B cell (primary cell): Measurements from ENCODE around the gene KAZN. TPM values are rescaled to one million over a fixed set of nuclear protein-coding genes. Genes with fewer than 3 reads are reported as not detected.

ENCODE experiments used
- ATAC-seq: fragments of 200-7000 bp; cut with Tn5 transposase; one replicate; pipeline ENCODE4 v1.10.0; 2021; ENCODE audit warnings: low read depth, mild to moderate bottlenecking, moderate number of reproducible peaks, moderate library complexity
- CTCF ChIA-PET: fragments of 350-600 bp; sonication (Branson Sonifier 250); formaldehyde crosslinking; loops from one replicate; lab custom pipeline; 2021; ENCODE audit warnings: antibody characterized with exemption, inconsistent platforms; lab: Charles Lee
- POLR2A ChIA-PET: fragments of 350-600 bp; sonication (Branson Sonifier 250); formaldehyde crosslinking; loops from one replicate; lab custom pipeline; 2021; ENCODE audit warnings: antibody characterized with exemption; lab: Charles Lee
- DNase-seq: peaks from one replicate; pipeline ENCODE4 v3.0.0; 2013
- H2AFZ ChIP-seq: 2 replicates; pipeline ENCODE4 v1.6.1; 2012; ENCODE audit warnings: mild to moderate bottlenecking, low read depth, low read length; ENCODE audit not compliant: insufficient read depth, poor library complexity, severe bottlenecking
- H3K27ac ChIP-seq, 2 donors: 1 replicate in 1 of 2; 2 replicates in 1 of 2; pipeline ENCODE4 v1.5.1; 2012 to 2013; ENCODE audit warnings: low read length in 2 of 2, mild to moderate bottlenecking in 2 of 2, moderate library complexity in 1 of 2
- H3K27me3 ChIP-seq, 4 experiments: fragments of 200-600 bp in 1 of 4; sonication (generic) in 1 of 4; replicated peaks in 1 of 4; 1 replicate in 2 of 4; 2 replicates in 2 of 4; pipeline versions ENCODE4 v1.6.1 to v1.7.0; 2013 to 2016; ENCODE audit warnings: low read length in 3 of 4, mild to moderate bottlenecking in 2 of 4, mixed read lengths in 1 of 4, moderate library complexity in 1 of 4; ENCODE audit not compliant: insufficient read depth in 4 of 4, control insufficient read depth in 3 of 4; ENCODE audit errors: control extremely low read depth in 1 of 4
- H3K36me3 ChIP-seq, 2 experiments: replicated peaks in 1 of 2; 1 replicate in 1 of 2; 2 replicates in 1 of 2; pipeline versions ENCODE4 v1.6.1 to v1.7.1; 2013; ENCODE audit warnings: low read length in 1 of 2; ENCODE audit not compliant: insufficient read depth in 2 of 2, control insufficient read depth in 1 of 2; ENCODE audit errors: control extremely low read depth in 1 of 2, extremely low read depth in 1 of 2
- H3K4me1 ChIP-seq, 2 donors: fragments of 200-600 bp in 1 of 2; sonication (generic) in 1 of 2; 1 replicate in 1 of 2; 2 replicates in 1 of 2; pipeline versions ENCODE4 v1.5.1 to v1.6.1; 2013 to 2017; ENCODE audit warnings: low read length in 2 of 2; ENCODE audit not compliant: control insufficient read depth in 2 of 2, insufficient read depth in 2 of 2
- H3K4me2 ChIP-seq: replicated peaks from 2 replicates; pipeline ENCODE3; 2012; ENCODE audit warnings: mild to moderate bottlenecking, low read depth, low read length; ENCODE audit not compliant: poor library complexity, severe bottlenecking
- H3K4me3 ChIP-seq, 5 experiments: fragments of 200-600 bp in 1 of 5; sonication (generic) in 1 of 5; 1 replicate in 3 of 5; 2 replicates in 2 of 5; pipeline versions ENCODE4 v1.5.1 to v1.7.0; 2011 to 2016; ENCODE audit warnings: low read length in 4 of 5, mild to moderate bottlenecking in 4 of 5, low read depth in 2 of 5, control low read depth in 1 of 5, moderate library complexity in 1 of 5; ENCODE audit not compliant: insufficient read depth in 1 of 5; ENCODE audit errors: control extremely low read depth in 1 of 5, extremely low read depth in 1 of 5
- H3K79me2 ChIP-seq: fragments of 200-600 bp; sonication (generic); one replicate; pipeline ENCODE4 v1.6.0; 2016; ENCODE audit warnings: low read length; ENCODE audit not compliant: control insufficient read depth, insufficient read depth
- H3K9ac ChIP-seq: fragments of 200-600 bp; sonication (generic); 2 replicates; pipeline ENCODE4 v1.6.1; 2017; ENCODE audit warnings: mild to moderate bottlenecking, low read length, moderate library complexity
- H3K9me3 ChIP-seq, 3 donors: one replicate each; pipeline versions ENCODE4 v1.6.1 to v1.7.1; 2013; ENCODE audit warnings: low read length in 2 of 3; ENCODE audit not compliant: control insufficient read depth in 2 of 3, insufficient read depth in 1 of 3; ENCODE audit errors: control extremely low read depth in 1 of 3
- H4K20me1 ChIP-seq: 2 replicates; pipeline ENCODE4 v1.6.0; 2012; ENCODE audit warnings: mild to moderate bottlenecking, low read length; ENCODE audit not compliant: insufficient read depth, control insufficient read depth, poor library complexity, severe bottlenecking
- H3K27ac Mint-ChIP-seq: one replicate; pipeline ENCODE4 v1.8.0; 2021; ENCODE audit warnings: mixed read lengths
- H3K27me3 Mint-ChIP-seq: one replicate; pipeline ENCODE4 v1.8.0; 2021; ENCODE audit warnings: mixed read lengths
- H3K4me1 Mint-ChIP-seq: one replicate; pipeline ENCODE4 v1.8.0; 2021; ENCODE audit warnings: mixed read lengths
- H3K4me3 Mint-ChIP-seq: one replicate; pipeline ENCODE4 v1.8.0; 2021; ENCODE audit warnings: mixed read lengths
- H3K9me3 Mint-ChIP-seq: one replicate; pipeline ENCODE4 v1.8.0; 2022; ENCODE audit warnings: mixed read lengths; ENCODE audit not compliant: insufficient read depth
- EZH2 ChIP-seq: IDR thresholded peaks from 2 replicates; pipeline ENCODE4 v1.6.1; 2012; ENCODE audit warnings: borderline replicate concordance, low read depth, mild to moderate bottlenecking, moderate library complexity, low read length; ENCODE audit not compliant: insufficient read depth, poor library complexity, severe bottlenecking
- WGBS: methylation state at CpG from one replicate; pipeline ENCODE4 v1.1.5; 2013; ENCODE audit warnings: missing lambda C conversion rate; ENCODE audit not compliant: insufficient coverage; 5-methylcytosine and 5-hydroxymethylcytosine counted together
- intact Hi-C: fragments of 100-400 bp; cut with micrococcal nuclease; formaldehyde crosslinking; loops from one replicate; pipeline ENCODE4 v1.10.0; 2022
- polyA plus RNA-seq: library from polyadenylated mRNA; depleted of rRNA; stranded (reverse); fragments of >200 nt; gene quantifications from 2 replicates; pipeline ENCODE4 v1.2.3, GENCODE V29; 2012
- total RNA-seq, 2 donors: library from RNA; stranded (reverse); fragments of 120-200 nt in 1 of 2; gene quantifications; 1 replicate in 1 of 2; 2 replicates in 1 of 2; pipeline versions ENCODE4 v1.2.3 to v1.2.4, GENCODE V29; 2013 to 2022
- TF ChIP-seq, protein P1 (sequence below): fragments of 200-600 bp; IDR thresholded peaks from one replicate; pipeline ENCODE4 v1.8.0; 2022; ENCODE audit warnings: antibody characterized with exemption, mild to moderate bottlenecking

KAZN gene
- total and polyA plus RNA-seq, 2 donors (not counting 1 experiment from before 2014, with no cell fraction given) = 0.13 to 0.39 TPM

DNA sequence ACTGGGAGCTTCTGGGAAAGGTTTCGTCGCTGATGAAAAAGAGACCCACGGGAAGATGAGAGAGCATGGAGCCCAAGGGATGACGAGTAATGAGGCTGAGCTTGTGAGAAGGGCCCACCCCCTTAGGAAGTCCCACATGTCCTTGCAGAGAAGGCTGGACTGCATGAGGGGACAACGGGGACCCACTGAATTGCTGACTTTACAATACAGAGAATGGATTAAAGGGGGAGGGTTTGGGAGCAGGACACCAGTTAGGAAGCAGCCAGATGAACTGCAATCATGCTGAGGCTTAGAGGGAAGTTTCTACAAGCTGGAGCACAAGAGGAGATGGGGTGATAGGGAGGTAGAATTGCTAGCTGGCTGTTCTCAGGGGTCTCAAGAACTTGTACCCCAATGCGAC, 549.5 kb downstream of the KAZN start:
- ChIA-PET CTCF (interaction anchor here (1.0 kb wide), 1 partner anchor 15 kb away, joined by 3 read pairs; no protein-coding TSS in a partner anchor), POLR2A (no interaction called here)
- Mint-ChIP-seq H3K9me3 (no peaks in the 10 kb centered on the region), H3K27ac (no peak overlapping the region), H3K4me1 (peaks cover 2% of the 10 kb centered on the region), H3K4me3 (no peak overlapping the region), H3K27me3 (peaks cover 61% of the 10 kb centered on the region)
- ATAC-seq (no peak), DNase-seq (no peak)
- H3K79me2 ChIP-seq = no peaks in the 10 kb centered on the region
- H3K4me1 ChIP-seq = peaks cover 6% of the 10 kb centered on the region in 2 donors
- no peak overlapping the region for H2AFZ ChIP-seq
- H3K9ac ChIP-seq = no peak overlapping the region
- no peak for TF ChIP-seq EZH2
- TF ChIP-seq, protein P1, sequence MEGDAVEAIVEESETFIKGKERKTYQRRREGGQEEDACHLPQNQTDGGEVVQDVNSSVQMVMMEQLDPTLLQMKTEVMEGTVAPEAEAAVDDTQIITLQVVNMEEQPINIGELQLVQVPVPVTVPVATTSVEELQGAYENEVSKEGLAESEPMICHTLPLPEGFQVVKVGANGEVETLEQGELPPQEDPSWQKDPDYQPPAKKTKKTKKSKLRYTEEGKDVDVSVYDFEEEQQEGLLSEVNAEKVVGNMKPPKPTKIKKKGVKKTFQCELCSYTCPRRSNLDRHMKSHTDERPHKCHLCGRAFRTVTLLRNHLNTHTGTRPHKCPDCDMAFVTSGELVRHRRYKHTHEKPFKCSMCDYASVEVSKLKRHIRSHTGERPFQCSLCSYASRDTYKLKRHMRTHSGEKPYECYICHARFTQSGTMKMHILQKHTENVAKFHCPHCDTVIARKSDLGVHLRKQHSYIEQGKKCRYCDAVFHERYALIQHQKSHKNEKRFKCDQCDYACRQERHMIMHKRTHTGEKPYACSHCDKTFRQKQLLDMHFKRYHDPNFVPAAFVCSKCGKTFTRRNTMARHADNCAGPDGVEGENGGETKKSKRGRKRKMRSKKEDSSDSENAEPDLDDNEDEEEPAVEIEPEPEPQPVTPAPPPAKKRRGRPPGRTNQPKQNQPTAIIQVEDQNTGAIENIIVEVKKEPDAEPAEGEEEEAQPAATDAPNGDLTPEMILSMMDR = no peak
- intact Hi-C loops = no loop called here
- H3K4me2 ChIP-seq = no peak overlapping the region
- no peak overlapping the region for H3K4me3 ChIP-seq
- H4K20me1 ChIP-seq = no peaks in the 10 kb centered on the region
- H3K9me3 ChIP-seq = peaks cover 0 to 4% (median 0%) of the 10 kb centered on the region in 3 donors
- H3K36me3 ChIP-seq = no peaks in the 10 kb centered on the region
- WGBS = 88% methylated on average over 6 of the region's 6 CpGs
- H3K27ac ChIP-seq = no peak overlapping the region
- peaks cover 0 to 36% (median 17%) of the 10 kb centered on the region in 4 experiments for H3K27me3 ChIP-seq

DNA sequence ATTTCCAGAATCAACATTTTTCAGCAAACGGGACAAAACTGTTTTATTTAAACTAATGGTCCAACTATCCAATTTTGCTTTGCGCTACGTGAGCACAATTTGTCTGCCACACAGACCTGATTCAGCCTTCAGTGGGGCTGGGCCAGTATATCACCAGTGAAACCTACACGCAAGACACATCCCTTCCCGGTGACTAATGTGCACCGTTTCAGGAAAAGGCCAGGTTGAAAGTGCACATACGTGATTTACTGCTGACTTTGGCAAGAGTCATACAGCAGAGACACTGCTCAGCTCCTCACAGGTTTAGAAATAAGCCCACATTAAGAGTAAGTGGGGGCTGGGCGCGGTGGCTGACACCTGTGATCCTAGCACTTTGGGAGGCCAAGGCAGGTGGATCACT, 550.0 kb downstream of the KAZN start:
- 95% methylated on average over 9 of the region's 9 CpGs for WGBS
- DNase-seq = no peak
- peaks cover 10% of the 10 kb centered on the region in 2 donors for H3K4me1 ChIP-seq
- no peak overlapping the region for H3K4me2 ChIP-seq
- Mint-ChIP-seq H3K4me3 (no peak overlapping the region), H3K27ac (no peak overlapping the region), H3K4me1 (peaks cover 2% of the 10 kb centered on the region), H3K9me3 (no peaks in the 10 kb centered on the region), H3K27me3 (peaks cover 58% of the 10 kb centered on the region)
- H3K9me3 ChIP-seq = peaks cover 0 to 4% (median 0%) of the 10 kb centered on the region in 3 donors
- CTCF ChIA-PET = interaction anchor here (1.0 kb wide), 1 partner anchor 14 kb away, joined by 3 read pairs; no protein-coding TSS in a partner anchor
- no peaks in the 10 kb centered on the region for H4K20me1 ChIP-seq
- intact Hi-C loops = no loop called here
- no peak overlapping the region for H3K27ac ChIP-seq
- no peak for TF ChIP-seq EZH2
- TF ChIP-seq, protein P1 = no peak
- POLR2A ChIA-PET = no interaction called here
- H3K79me2 ChIP-seq = no peaks in the 10 kb centered on the region
- no peaks in the 10 kb centered on the region for H3K36me3 ChIP-seq
- H3K27me3 ChIP-seq = peaks cover 0 to 40% (median 18%) of the 10 kb centered on the region in 4 experiments
- H3K9ac ChIP-seq = no peak overlapping the region
- no peak overlapping the region for H3K4me3 ChIP-seq
- no peak for ATAC-seq
- no peak overlapping the region for H2AFZ ChIP-seq
